Glomerular endothelial cell (primary cell): Measurements from ENCODE around the gene ST6GAL2. TPM values are rescaled to one million over a fixed set of nuclear protein-coding genes. Genes with fewer than 3 reads are reported as not detected.

ENCODE experiments used
- DNase-seq: peaks from one replicate; pipeline ENCODE4 v3.0.0-alpha.2; 2011; ENCODE audit warnings: low read depth, low spot score; ENCODE audit errors: extremely low read depth
- total RNA-seq: library from RNA; depleted of rRNA; stranded (reverse); fragments of >200 nt; gene quantifications from 2 replicates; pipeline ENCODE4 v1.2.3, GENCODE V29; 2015

The ST6GAL2 gene
- total RNA-seq, 1 donor from 2014 or later, result 17.4 TPM

DNA sequence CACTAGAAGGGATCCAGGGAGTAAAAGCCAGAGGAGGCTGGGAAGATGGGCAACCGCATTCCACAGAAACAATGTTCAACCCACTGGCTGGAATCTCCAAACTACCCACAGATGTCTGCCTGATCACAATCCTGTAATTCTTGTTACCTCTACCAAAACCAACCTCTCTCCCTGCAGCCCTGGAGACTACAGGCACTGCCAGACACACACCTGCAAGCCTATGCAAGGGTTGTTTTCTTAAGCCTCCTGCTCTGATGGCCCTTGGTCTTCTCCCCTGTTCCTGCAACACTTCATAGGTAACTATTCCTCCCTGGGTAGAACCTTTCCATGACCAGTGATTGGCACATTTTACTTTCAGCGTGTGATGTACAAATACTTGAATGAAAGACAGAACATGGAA lies 21.9 kb downstream of the ST6GAL2 start:
- no peak for DNase-seq

- no peak for DNase-seq
These were observed 22.6 kb downstream of the ST6GAL2 start for GRCh38 chr2:106863387-106863786.

DNA sequence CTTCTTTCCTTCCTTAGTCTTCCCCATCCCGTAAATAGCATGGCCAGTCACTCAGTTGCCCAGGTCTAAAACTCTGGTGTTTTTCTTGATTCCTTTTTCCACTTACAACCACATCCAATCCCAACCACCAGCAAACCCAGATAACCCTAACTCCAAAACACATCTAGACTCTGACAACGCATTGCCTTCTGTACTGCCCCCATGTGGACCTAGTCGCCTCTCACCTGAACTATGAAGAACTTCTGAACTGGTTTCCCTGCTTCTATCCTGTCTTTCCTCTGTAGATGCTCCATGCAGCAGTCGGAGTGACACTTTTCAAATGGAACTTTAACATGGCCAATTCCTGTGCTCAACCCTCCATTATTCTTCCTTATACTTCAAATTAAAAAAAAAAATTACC lies 26.5 kb downstream of the ST6GAL2 start:
- no peak for DNase-seq

DNA sequence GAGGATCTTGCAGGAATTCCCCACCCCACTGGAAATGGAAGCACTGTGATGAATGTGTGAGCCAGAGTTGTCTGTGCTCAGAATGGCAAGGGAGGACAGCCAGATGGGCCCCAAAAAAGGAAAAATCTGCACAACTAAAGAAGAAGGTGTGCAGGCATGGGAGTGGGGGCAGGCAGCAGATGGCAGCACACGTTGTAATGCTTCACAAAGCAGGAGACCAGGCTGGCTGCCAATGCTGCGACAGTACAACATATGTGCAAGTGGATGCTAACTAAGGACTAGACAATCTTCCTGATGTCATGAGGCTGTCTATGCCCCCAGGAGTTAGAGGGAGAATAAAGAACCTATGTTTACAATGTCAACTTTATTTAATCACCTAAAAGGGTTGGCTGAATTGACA lies 27.2 kb downstream of the ST6GAL2 start:
- DNase-seq, result no peak

DNA sequence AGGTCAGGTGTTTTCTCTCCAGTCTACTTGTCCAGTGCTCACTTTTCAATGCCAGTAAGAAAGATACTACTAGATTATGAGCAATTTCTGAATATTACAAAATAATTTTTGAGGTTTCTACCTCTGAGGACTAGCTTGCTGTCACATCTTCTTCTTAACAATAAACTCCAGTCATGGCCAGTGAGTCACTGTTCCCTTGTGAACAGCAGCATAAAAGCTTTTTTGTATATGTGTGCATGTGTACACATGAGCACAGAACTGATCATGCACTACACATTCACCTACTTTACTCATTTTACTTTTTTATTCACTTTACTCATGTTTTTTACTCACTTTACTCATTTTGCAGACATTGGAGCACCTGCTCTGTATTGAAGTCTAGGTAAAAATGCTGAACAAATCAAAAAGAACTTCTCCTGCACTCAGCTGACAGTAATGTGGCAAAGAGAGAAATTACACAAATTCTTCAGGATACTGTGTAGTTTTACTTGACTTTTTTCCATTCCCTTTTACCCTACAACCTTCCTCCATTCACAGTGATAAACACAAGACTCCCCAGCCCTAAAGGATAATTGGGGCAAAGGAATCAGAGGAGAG lies 28.0 kb downstream of the ST6GAL2 start:
- DNase-seq, result no peak

- DNase-seq, result no peak
These were observed 32.3 kb downstream of the ST6GAL2 start for GRCh38 chr2:106853631-106854030.

DNA sequence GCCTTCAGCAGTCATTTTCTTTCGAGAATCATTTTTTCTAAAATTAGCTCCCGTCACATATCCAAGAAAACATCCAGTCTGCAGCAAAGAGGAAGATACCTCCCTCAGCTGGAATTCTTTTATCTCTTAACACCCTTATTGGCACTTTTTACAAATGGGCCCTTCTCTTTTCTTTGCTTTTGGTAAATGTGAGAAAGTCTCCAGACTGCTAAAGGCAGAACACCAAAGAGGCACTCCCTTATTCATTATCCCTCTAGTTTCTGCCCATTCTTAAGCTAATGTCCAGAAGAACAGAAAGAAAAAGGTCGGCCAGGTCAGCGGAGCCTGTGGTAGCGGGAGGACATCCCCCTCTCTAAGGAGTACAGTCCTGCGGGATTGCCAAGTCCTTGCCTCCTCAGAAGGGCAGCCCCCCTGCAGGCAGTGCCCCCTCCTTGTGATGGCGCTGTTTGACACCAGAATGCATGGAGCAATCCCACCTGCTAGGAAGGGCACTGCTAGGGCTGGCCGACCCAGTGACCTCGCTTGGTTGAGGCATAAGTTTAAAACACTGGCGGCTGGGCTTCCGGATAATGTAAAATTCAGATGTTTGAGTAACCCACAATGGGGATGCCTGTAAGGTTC lies 34.0 kb downstream of the ST6GAL2 start:
- no peak for DNase-seq

GRCh38 chr2:106851087-106851874 lies 34.7 kb downstream of the ST6GAL2 start:
- DNase-seq, result no peak

DNA sequence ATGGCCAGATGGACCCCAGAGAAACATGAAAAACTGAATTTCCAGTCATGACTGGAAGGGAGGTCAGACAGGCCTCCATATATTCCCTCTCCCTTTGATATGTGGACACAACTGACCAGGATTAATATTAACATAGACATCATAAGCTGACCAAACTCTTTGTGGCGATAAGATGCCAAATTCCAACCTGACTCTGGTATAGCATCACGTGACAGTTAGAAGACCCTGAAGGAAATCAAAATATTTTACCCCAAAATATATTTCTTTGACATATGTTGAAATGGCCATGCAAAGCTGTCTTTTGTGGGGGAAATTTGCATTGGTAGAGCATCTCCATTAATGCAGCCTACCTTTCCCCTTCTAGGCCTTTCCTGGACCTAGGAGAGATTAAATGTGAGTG lies 36.7 kb downstream of the ST6GAL2 start:
- DNase-seq, result no peak

DNA sequence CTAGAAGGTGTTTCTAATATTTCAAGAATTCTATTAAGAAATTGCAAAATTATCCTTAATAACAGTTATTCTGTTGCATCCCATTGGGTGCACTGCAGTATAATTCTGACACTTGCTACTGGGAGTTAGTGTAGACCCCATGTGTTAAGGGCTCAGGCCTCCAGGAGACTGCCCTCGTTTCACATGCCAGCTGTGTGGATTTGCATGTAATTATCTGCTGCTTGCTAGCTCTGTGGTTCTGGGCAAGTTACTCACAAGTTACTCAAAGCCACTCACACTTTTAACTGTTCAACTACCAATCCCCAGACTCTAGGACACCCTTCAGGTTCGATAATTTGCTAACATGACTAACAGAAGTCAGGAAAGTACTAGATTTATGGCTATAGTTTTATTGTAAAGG lies 38.6 kb downstream of the ST6GAL2 start:
- DNase-seq, result no peak

GRCh38 chr2:106845716-106846115 lies 40.3 kb downstream of the ST6GAL2 start:
- no peak for DNase-seq

- no peak for DNase-seq
These were observed 42.1 kb downstream of the ST6GAL2 start for GRCh38 chr2:106843910-106844250.

DNA sequence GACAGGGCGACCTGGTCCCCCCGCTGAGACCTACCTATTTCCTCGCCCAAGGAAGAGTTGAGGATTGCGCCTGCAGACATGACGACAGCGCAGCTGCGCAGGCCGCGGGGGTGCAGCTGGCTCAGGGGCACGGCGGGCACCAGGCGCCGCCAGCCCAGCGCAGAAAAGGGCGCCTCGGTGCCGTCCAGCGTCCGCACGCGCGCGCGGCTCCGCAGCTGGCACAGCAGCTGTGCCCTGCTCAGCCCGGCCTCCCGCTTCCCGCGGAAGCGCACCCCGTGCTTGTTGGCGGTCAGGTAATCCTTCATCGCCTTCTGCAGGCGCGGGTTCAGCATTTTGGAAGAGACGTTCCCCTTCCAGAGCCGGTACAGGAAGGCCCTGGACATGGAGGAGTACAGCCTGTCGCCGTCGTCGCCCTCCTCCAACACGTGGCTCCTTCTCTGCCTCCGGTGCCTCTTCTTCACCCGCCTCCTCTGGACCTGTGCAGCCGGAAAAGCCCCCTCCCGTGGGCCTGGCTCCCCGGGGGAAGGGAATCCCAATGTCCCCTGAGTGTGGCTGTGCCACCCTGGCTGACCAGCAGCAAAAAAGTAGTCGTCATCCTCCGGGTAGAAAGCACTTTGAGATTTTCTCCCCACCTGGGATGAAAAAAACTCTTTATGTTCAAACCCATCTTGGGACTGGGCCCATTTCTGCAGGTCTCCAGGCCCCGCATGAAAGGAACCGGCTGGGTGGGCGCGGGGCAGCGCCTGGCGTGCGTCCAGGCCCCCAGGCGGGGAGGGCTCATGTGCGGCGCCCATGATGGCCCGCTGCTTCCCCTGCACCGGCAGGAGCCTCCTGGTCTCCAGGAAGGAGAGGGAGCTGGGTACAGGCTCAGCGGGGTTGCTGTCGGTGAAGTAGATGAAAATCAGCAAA lies 42.7 kb downstream of the ST6GAL2 start:
- DNase-seq, result no peak

DNA sequence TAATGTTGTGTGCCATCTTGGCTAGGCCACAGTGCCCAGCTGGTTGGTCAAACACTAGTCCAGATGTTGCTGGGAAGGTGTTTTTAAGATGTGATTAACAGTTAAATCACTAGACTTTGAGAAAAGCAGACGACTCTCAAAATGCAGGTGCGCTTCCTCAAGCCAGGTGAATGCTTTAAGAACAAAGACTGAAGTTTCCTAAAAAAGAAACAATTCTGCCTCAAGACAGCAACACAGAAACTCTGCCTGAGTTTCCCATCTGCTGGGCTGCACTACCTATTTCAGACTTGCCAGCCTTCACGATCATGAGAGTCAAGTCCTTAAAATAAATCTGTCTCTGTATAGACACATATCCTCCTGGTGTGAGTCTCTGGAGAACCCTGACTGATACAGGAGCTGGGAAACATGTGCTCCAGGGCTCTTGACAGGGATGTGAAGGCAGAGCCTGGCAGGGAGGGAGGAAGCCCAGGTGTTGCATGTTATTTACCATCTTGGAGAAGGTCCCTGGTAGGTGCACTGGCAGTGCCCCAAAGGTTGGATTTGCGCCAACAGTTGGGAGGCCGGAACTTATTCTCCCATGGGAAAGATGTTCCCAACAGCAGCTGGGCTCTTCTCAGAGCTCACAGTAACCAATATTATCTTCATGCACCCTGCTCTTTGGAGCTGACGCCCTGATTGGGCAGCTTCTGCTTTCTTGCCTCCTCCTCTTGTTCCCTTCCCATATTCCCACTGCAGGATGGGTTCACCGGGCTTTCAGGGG lies 43.9 kb downstream of the ST6GAL2 start:
- no peak for DNase-seq

DNA sequence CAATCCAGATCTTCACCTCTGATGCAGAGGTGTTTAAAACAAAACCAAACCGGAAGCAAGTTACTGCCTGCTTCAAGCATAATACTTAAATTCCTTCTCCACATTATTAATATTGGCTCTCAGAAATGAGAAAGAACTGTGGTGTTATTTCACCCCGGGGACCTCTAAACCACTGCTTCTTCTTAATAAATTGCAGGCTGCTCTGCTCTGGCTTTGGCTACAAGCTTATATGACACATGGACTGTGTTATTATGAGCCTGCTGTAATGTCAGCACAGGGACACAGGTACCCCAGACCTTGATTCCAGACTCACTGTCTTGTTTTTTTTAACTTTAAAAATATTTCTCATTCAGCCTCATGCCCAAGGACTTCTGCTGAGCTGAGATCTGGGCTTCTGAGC lies 45.1 kb downstream of the ST6GAL2 start:
- DNase-seq, result no peak

DNA sequence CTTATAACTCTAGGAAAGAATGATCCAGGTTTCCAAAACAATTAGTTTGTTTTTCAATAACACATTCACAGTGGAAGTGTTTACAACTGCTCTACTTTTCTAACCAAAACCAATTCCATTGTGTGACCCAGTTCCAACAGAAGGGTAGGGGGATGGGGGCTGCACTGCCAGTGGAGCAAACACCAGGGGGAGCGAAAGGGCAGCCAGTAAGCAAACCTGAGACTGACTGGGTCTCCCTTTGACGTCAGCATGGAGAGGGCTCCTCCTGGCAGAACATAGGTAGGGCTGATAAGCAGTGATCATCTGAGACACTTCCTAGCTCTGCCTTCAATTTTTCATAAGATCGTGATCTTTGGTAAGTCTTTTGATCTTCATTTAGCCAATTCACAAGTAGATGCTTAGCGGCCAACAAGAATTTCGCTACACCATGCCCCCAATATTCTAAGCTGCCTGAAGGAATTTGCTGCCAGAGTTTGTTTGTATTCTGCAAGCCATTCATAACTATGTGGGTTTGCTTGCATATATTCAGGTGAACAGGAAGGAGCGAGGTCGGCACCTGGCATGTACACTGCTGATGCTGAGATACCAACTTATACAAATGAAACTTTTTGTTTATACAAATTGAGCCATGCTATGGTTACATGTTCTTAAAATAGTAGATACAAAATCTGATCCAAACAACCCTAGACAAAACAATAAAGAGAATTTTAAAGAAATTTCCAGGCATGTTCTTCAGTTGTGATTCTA lies 45.9 kb downstream of the ST6GAL2 start:
- no peak for DNase-seq

GRCh38 chr2:106833256-106833655 lies 52.7 kb downstream of the ST6GAL2 start:
- DNase-seq, result no peak

DNA sequence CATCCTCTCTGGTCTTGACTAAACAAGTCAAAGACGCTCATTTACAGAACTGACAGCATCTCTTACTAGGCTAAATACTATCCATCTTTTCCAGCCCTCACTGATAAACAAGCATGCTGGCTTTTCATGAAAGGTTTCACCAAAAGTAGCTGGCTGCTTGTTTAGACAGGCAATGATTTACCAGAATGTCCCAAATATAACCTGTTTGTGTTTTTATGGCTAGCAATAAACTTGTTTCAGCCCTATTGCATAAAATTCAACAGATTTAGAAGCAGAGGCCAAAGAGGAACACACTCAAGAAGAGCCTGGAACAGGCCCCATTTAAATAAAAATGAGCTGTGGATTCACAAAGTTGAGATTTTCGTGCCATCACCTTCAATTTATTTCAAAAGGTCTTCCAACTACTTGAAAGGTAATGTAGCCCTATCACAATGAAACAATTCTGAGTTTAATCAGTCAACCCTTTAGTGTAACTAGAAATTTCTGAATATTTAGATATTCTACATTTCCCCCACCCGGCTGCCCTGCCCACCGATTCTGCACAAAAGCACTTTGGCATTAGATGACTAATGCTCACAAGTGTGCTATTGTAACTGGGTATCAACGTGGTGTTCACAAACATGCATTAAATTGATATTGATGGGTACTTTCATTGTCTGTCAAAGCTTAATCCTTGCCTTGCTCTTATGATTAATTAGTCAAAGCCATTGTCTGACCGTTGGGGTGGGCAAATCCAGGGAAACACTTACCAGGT lies 54.0 kb downstream of the ST6GAL2 start:
- DNase-seq, result no peak

DNA sequence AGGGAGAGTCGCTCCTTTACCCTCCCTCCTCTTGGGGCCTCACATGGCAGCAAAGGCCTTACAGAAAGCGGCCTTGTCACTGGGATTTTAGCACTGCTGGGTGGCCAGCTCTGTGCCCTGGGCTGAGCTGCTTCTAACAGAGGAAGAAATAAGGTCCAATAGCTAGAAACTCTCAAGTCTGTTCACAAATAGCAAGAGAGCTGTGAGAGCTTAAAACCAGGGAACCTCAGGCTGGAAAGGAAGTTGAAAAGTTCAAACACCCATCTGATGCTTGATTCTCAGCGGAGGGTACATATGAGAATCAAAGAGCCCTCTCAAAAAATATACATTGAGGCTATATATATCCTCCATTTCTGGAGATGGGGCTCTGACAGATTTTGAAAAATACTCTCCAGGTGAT lies 54.7 kb downstream of the ST6GAL2 start:
- DNase-seq, result no peak
